GM21576 (cell line): ENCODE measurements around the gene SGIP1.
"Not testable (repeated sequence)": the region's sequence is repeated elsewhere in the genome, so short reads cannot be mapped to it uniquely, and the experiment has no call there.

Source experiments
- ATAC-seq: cut with Tn5 transposase; IDR thresholded peaks from one replicate; pipeline ENCODE4 v1.9.1; 2021; ENCODE audit warnings: mild to moderate bottlenecking, moderate library complexity; ENCODE audit not compliant: unreplicated experiment

Gene SGIP1

DNA sequence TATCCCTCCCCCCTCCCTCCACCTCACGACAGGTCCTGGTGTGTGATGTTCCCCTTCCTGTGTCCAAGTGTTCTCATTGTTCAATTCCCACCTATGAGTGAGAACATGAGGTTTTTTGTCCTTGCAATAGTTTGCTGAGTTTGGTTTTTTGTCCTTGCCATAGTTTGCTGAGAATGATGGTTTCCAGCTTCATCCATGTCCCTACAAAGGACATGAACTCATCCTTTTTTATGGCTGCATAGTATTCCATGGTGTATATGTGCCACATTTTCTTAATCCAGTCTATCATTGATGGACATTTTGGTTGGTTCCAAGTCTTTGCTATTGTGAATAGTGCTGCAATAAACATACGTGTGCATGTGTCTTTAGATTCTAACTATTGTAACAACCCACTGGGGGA is 261.9 kb downstream of the SGIP1 start:
- not testable (repeated sequence) for ATAC-seq
